Spleen (tissue), 7 donors: ENCODE measurements around the gene PPP2R5D.

ENCODE experiments used
- POLR2AphosphoS5 ChIP-seq, 3 donors: sonication (generic); formaldehyde crosslinking; IDR thresholded peaks; one replicate each; pipeline ENCODE4 v1.5.1; 2017; ENCODE audit warnings: antibody characterized with exemption in 3 of 3
- TF ChIP-seq, protein P1 (sequence below), 11 experiments: fragments of 200-600 bp in 7 of 11; fragments of 450-650 bp in 4 of 11; sonication (generic) in 4 of 11; IDR thresholded peaks in 8 of 11; conservative IDR thresholded peaks in 3 of 11; 1 replicate in 7 of 11; 2 replicates in 4 of 11; pipeline versions ENCODE4 v1.4.0 to v1.8.0; 2016 to 2021; ENCODE audit warnings: antibody characterized with exemption in 11 of 11, inconsistent platforms in 4 of 11, mild to moderate bottlenecking in 1 of 11
- donor health status: DM: no; HTN: no; CAD: no; lungs with moderate emphysema.
- donor health status: DM: no; HTN: no; CAD: no.
- donor health status: DM: no; HTN: no; CAD: no.

DNA sequence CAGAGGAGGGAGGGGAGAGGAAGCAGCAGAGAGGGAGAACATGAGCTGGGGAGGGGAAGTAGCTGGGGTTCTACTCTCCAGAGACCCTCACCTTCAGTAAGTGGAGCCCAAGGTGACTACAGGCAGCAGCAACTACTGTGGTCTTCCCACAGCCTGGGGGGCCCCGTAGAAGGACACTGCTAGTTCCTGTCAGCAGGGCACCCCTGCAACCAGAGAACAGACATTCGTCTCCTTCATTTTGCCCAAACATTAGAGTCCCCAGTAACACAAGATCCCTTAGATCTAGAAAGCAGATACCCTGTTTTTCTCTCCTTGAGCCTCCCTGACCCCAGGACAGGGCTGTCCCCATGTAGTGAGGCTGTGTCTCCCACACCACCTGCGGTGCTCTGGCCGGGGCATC lies 15.6 kb upstream of the PPP2R5D start:
- no peak for TF ChIP-seq POLR2AphosphoS5 (IDR thresholded peaks at IDR 0.05)
- TF ChIP-seq, protein P1, sequence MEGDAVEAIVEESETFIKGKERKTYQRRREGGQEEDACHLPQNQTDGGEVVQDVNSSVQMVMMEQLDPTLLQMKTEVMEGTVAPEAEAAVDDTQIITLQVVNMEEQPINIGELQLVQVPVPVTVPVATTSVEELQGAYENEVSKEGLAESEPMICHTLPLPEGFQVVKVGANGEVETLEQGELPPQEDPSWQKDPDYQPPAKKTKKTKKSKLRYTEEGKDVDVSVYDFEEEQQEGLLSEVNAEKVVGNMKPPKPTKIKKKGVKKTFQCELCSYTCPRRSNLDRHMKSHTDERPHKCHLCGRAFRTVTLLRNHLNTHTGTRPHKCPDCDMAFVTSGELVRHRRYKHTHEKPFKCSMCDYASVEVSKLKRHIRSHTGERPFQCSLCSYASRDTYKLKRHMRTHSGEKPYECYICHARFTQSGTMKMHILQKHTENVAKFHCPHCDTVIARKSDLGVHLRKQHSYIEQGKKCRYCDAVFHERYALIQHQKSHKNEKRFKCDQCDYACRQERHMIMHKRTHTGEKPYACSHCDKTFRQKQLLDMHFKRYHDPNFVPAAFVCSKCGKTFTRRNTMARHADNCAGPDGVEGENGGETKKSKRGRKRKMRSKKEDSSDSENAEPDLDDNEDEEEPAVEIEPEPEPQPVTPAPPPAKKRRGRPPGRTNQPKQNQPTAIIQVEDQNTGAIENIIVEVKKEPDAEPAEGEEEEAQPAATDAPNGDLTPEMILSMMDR (IDR thresholded peaks at IDR 0.05 in 8 of 11, conservative IDR thresholded peaks at IDR 0.05 in 3 of 11), result no peak
